Left lung (tissue), 10 donors: ENCODE data around the gene EXOC3. TPM values are rescaled to one million over a fixed set of nuclear protein-coding genes. Genes with fewer than 3 reads are reported as not detected.

Experiments used
- ATAC-seq: fragments of 200-7000 bp; cut with Tn5 transposase; one replicate; pipeline ENCODE4 v1.9.1; 2020; ENCODE audit warnings: moderate library complexity
- DNase-seq, 4 donors: peaks; one replicate each; pipeline ENCODE4 v3.0.0-alpha.2; 2013 to 2020
- H3K27ac ChIP-seq, 2 donors: fragments of 200-600 bp; sonication (generic) in 1 of 2; one replicate each; pipeline versions ENCODE4 v1.5.0 to v1.8.0; 2020 to 2021
- H3K27me3 ChIP-seq, 2 donors: fragments of 200-600 bp; sonication (generic) in 1 of 2; one replicate each; pipeline versions ENCODE4 v1.5.0 to v1.8.0; 2020 to 2021
- H3K36me3 ChIP-seq, 2 donors: fragments of 200-600 bp; sonication (generic) in 1 of 2; one replicate each; pipeline versions ENCODE4 v1.5.0 to v1.8.0; 2020 to 2021
- H3K4me1 ChIP-seq, 2 donors: fragments of 200-600 bp; one replicate each; pipeline ENCODE4 v1.8.0; 2021
- H3K4me3 ChIP-seq, 2 donors: fragments of 200-600 bp; sonication (generic) in 1 of 2; one replicate each; pipeline versions ENCODE4 v1.5.0 to v1.8.0; 2020 to 2021; ENCODE audit warnings: mild to moderate bottlenecking in 1 of 2
- H3K9me3 ChIP-seq, 2 donors: fragments of 200-600 bp; sonication (generic) in 1 of 2; one replicate each; pipeline versions ENCODE4 v1.5.0 to v1.8.0; 2020 to 2021
- CTCF ChIP-seq, 2 donors: fragments of 200-600 bp; sonication (generic) in 1 of 2; IDR thresholded peaks; one replicate each; pipeline versions ENCODE4 v1.5.0 to v1.8.0; 2021; ENCODE audit warnings: antibody characterized with exemption in 2 of 2
- intact Hi-C, 2 donors: fragments of 100-400 bp; cut with DNase I; formaldehyde crosslinking; loops; one replicate each; pipeline versions ENCODE4 v1.11.2 to v1.14.2; 2022
- polyA plus RNA-seq, 6 donors: library from polyadenylated mRNA; unstranded; fragments of 120-200 nt; gene quantifications; one replicate each; pipeline ENCODE4 v1.2.1, GENCODE V29; 2013; ENCODE audit not compliant: insufficient read length in 6 of 6
- total RNA-seq, 2 donors: library from RNA; stranded (reverse); fragmentation: NEBNext Ultra II Directional; extraction: Animal tissue kit (Norgen Biotek cat#: 25700); gene quantifications; one replicate each; pipeline ENCODE4 v1.2.1, GENCODE V29; 2021
- donor health status: DM: no; HTN: yes; CAD: no.
- donor health status: DM: no; HTN: no; CAD: no.

Gene EXOC3
- total and polyA plus RNA-seq, 8 donors, result 43.8 to 62.4 (median 57.0) TPM

DNA sequence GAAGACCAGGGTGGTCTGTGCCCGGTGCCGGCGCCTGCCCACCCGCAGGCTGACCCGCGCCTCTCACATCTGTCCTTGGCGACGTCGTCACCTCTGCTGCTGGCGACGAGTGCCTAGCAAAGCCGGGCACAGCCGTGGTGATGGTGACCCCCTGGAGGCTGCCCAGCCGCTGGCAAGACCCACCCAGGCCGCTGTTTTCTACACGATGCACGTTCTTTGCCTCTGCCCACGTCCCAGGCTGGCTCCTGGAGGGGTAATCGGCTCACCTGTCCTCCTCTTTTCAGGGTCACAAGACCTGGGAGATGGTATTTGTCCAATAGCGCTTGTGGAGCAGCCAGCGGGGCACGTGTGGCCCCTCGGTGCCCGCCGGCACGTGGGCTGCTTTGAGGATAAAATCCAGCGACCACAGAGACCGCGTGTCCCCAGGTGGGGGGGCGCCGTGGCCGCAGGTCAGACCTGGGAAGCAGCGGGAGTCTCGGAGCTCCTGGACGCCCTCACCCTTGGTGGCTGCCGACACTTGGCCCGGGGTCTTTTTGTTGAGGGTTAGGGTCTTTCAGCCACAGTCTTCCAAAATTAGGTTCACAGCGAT is 51.8 kb downstream of the EXOC3 start:
- no peak for DNase-seq

DNA sequence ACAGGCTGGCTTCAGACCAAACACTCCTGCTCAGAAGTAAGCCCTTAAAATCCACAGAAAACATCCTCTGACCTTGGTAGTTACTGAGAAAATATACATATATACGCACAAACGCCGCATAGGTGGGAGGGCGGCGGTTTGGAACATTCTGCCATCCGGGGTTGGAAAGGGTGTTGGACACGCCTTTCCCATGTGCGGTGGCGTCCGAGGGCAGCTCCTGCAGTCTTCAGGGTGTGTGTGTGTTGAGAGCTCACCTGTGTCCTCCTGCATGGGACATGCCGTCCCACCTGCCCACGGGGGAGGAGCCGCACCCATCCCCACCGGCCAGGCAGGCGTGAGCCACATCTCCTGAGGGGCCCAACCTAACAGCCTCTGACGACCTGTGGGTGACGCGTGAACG is 53.1 kb downstream of the EXOC3 start:
- TF ChIP-seq CTCF (IDR thresholded peaks at IDR 0.05), result no peak
- Histone ChIP-seq H3K27ac (no peak overlapping the region), H3K36me3 (no peaks in the 10 kb centered on the region), H3K27me3 (peaks cover 3 to 91% of the 10 kb centered on the region in 2 donors), H3K4me1 (no peaks in the 10 kb centered on the region), H3K9me3 (no peaks in the 10 kb centered on the region), H3K4me3 (no peak overlapping the region)
- no peak for ATAC-seq
- DNase-seq, result no peak
- intact Hi-C loops, result no loop called here

More for the DNA sequence above, 51.8 kb downstream of the EXOC3 start:
- no peak overlapping the region for H3K27ac ChIP-seq
- no peaks in the 10 kb centered on the region for H3K9me3 ChIP-seq
- no peaks in the 10 kb centered on the region for H3K4me1 ChIP-seq
- no peak for TF ChIP-seq CTCF (IDR thresholded peaks at IDR 0.05)
- intact Hi-C loops, result no loop called here
- H3K4me3 ChIP-seq, result no peak overlapping the region
- no peaks in the 10 kb centered on the region for H3K36me3 ChIP-seq
- peaks cover 0 to 93% of the 10 kb centered on the region in 2 donors for H3K27me3 ChIP-seq
- ATAC-seq, result no peak

DNA sequence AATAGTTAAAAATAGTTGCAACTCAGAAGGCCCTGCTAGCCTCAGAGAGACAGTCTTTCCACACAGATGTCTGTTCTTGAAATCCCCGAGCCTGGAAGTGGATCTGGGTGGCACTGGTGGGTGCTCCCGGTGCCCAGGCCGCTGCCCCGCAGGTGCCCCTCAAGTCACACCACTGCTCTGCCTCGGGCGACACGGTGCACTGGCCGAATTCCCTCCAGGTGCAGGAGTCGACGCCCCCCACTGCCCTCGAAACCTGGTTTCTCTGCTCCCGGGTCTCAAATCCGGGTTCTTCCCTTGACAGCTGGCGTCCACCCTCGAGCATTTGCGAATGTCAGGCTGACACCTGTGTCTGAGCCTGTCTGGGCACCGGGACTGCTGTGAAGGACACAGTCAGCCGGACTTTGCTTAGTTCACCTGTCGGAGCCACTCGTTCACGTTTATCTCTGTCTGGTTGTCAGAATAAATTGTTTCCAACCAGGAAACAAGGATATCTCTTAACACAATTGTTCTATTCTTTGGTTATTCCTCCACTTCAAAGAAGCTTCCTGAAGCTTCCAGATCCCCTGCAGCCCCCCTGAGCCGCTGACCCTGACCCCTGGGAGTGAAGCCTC is 54.2 kb downstream of the EXOC3 start:
- intact Hi-C loops, result no loop called here
- Histone ChIP-seq H3K4me1 (no peaks in the 10 kb centered on the region), H3K4me3 (no peak overlapping the region), H3K9me3 (no peaks in the 10 kb centered on the region), H3K27ac (no peak overlapping the region), H3K27me3 (peaks cover 14 to 93% of the 10 kb centered on the region in 2 donors), H3K36me3 (no peaks in the 10 kb centered on the region)
- ATAC-seq (no peak), DNase-seq (no peak)
- no peak for TF ChIP-seq CTCF (IDR thresholded peaks at IDR 0.05)

DNA sequence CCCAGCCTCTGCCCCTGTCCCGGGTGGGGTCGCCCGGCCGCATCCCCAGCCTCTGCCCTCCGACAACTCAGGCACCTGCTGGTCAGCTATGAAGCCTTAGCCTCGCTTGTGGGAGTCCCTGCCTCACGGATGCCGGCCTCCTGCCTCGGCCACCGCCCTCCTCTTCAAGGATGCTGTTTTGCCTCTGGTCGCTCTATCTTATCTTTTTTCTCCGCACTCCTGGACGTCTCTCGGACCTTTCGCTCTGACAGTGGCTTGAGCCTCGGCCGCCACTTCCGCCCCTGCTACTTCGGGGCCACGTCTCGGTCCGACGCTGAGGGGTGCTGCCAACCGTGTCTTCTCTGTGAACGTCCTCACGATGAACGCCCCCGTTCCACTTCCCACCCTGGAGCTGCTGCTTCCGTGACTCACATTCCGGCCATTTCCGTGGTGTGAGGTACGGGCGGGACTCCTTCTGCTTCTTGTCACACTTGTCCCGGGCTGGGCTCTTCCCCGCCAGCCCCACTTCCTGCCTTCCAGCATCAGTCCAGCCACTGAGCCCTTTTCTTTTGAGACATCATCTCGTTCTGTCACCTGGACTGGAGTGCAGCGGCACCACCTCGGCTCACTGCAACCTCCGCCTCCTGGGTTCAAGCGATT is 55.0 kb downstream of the EXOC3 start:
- no peak overlapping the region for H3K27ac ChIP-seq
- TF ChIP-seq CTCF (IDR thresholded peaks at IDR 0.05), result no peak
- DNase-seq, result no peak
- H3K4me3 ChIP-seq, result no peak overlapping the region
- no peaks in the 10 kb centered on the region for H3K9me3 ChIP-seq
- H3K4me1 ChIP-seq, result no peaks in the 10 kb centered on the region
- peaks cover 14 to 93% of the 10 kb centered on the region in 2 donors for H3K27me3 ChIP-seq
- H3K36me3 ChIP-seq, result no peaks in the 10 kb centered on the region
- ATAC-seq, result no peak
- intact Hi-C loops, result no loop called here
